SK-N-SH (cell line): ENCODE measurements around the gene TRHDE.

Experiments
- ELF1 ChIP-seq: IDR thresholded peaks from 2 replicates; pipeline ENCODE4 v1.4.0; 2012
- EP300 ChIP-seq, 2 experiments: IDR thresholded peaks; 2 replicates each; pipeline versions ENCODE4 v1.4.0 to v1.6.1; 2012; ENCODE audit warnings: borderline replicate concordance in 1 of 2, low read depth in 1 of 2, low read length in 1 of 2
- RAD21 ChIP-seq: IDR thresholded peaks from 2 replicates; pipeline ENCODE4 v1.6.1; 2012; ENCODE audit warnings: mild to moderate bottlenecking, low read length
- YY1 ChIP-seq: IDR thresholded peaks from 2 replicates; pipeline ENCODE4 v1.4.0; 2012; ENCODE audit warnings: low read depth, mild to moderate bottlenecking
- TF ChIP-seq, protein P1 (sequence below): fragments of 200-600 bp; sonication (generic); IDR thresholded peaks from 2 replicates; pipeline ENCODE4 v1.6.1; 2017; ENCODE audit warnings: antibody characterized with exemption, mild to moderate bottlenecking, moderate library complexity

DNA sequence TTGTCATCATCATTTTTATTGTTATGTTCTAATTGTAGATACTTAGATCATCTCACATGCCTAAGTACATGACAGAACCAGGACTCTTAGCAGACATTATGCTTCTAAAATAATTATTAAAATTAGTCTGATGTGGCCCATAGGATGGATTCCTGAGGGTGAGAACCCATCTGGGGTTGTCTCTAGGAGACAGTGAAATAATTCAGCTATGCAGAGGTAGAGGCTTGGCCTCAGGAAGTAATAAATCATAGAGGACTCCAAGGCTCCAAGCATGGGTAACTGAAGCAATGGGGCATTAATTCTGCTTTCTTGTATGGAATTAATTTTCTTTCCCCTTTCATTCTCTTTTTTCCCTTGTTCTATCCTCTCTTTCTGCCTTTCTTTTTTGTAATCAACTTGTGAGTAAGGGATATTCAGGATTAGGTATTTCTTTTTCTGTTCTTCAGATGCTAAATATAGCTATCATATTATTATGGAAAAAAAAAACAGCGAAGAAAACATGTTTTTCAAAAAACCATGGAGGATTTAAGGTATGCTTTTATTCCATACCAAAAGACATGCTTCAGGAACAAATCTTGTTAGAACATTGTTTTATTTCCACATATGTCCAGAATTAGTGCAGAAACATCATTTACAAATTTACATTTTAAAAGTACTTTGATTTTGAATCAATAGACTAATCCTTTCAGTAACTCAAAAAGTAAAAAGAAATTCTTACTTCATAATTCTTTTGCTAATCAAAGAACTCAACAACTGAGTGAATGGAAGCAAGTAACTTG lies 263.2 kb downstream of the TRHDE start:
- TF ChIP-seq ELF1 (no peak), RAD21 (no peak), YY1 (no peak), EP300 (IDR thresholded peaks at IDR 0.05; ENCODE audit: borderline replicate concordance in 1 of 2, low read depth in 1 of 2, low read length in 1 of 2) (no peak)
- TF ChIP-seq, protein P1, sequence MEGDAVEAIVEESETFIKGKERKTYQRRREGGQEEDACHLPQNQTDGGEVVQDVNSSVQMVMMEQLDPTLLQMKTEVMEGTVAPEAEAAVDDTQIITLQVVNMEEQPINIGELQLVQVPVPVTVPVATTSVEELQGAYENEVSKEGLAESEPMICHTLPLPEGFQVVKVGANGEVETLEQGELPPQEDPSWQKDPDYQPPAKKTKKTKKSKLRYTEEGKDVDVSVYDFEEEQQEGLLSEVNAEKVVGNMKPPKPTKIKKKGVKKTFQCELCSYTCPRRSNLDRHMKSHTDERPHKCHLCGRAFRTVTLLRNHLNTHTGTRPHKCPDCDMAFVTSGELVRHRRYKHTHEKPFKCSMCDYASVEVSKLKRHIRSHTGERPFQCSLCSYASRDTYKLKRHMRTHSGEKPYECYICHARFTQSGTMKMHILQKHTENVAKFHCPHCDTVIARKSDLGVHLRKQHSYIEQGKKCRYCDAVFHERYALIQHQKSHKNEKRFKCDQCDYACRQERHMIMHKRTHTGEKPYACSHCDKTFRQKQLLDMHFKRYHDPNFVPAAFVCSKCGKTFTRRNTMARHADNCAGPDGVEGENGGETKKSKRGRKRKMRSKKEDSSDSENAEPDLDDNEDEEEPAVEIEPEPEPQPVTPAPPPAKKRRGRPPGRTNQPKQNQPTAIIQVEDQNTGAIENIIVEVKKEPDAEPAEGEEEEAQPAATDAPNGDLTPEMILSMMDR: no peak
